Inferior parietal cortex (tissue), 1 donor: ENCODE measurements around the gene RIPOR1.
A peak's percentile ranks its signal among the peaks of the same experiment; 100 is the strongest.

Experiments used
- DNase-seq: peaks from one replicate; pipeline ENCODE4 v3.0.0-alpha.2; 2016; ENCODE audit errors: extremely low spot score

Gene RIPOR1

DNA sequence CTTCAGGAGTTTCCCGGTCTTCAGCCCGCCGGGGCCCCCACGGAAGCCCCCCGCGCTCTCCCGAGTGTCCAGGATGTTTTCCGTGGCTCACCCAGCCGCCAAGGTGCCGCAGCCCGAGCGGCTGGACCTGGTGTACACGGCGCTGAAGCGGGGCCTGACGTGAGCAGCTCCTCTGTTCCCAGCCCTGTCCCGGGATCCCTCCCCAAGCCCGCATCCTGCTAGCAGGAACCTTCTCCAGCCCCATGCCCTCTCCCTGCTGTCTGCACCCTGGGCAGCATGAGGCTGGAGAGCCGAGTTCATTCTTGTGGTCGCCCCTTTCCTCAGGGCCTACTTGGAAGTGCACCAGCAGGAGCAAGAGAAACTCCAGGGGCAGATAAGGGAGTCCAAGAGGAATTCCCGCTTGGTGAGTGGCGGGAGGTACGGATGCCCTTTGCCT is 10.1 kb downstream of the RIPOR1 start:
- no peak for DNase-seq

DNA sequence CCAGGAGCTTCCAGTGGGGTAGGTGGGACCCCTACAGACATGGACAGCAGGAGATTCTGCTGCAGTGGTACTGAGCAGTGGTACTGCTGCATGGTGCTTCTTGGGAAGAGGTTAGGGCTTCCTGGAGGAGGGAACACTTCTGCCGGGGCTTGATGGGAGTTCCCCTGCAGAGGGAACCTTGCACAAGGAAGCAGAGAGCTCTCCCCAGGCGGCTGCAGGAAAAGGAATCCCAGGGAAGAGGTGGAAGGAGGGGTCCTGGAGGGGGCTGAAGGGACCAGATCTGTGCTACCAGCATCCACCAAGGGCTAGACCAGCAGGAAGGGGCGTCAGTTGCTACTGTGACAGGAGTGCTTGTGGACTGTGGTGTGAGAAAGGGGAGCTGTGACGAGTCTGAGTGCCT is 10.6 kb downstream of the RIPOR1 start:
- DNase-seq = no peak

DNA sequence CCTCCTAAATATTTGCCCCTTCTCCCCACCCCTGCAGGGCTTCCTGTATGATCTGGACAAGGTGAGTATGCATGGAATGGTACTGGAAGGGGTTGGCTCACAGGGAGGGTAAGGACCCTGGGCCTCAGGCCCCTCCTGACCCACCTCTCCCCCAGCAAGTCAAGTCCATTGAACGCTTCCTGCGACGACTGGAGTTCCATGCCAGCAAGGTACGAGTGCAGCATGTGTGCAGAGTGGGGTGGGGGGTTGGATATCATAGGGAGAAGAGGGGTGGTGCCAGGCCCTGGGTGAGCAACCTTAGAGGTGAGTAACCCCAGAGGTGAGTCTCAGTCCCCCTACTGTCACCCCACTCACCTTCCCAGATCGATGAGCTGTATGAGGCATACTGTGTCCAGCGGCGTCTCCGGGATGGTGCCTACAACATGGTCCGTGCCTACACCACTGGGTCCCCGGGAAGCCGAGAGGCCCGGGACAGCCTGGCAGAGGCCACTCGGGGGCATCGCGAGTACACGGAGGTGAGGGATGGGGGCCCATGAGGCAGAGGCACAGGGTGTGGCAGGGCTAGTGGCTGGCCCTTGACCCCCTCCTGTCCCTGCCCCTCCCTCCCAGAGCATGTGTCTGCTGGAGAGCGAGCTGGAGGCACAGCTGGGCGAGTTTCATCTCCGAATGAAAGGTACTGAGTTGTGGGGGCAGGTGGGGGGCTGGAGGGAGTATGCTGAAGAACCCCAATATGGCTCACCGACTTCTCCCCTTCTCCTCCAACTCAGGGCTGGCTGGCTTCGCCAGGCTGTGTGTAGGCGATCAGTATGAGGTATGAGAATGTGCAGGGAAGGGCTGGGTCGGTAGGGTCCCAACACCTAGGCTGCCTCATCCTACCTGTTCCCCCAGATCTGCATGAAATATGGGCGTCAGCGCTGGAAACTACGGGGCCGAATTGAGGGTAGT is 11.3 kb downstream of the RIPOR1 start:
- no peak for DNase-seq

DNA sequence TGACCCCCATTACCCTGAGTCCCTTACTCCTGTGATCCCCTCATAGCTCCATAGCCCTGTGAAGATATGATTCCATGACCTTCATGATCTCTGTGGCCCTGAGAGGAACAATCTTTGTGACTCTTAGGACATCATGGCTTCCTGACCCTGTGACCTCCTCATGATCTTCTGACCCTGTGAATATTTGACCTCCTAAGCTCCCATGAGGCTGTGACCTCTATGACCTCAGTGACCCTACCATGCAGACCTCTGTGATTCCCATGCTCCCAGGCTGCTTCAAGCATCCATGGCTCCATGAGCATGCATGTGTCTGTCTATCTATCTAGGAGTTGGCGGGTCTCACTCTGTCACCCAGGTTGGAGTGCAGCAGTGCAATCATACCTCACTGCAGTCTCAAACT is 12.1 kb downstream of the RIPOR1 start:
- DNase-seq = no peak

DNA sequence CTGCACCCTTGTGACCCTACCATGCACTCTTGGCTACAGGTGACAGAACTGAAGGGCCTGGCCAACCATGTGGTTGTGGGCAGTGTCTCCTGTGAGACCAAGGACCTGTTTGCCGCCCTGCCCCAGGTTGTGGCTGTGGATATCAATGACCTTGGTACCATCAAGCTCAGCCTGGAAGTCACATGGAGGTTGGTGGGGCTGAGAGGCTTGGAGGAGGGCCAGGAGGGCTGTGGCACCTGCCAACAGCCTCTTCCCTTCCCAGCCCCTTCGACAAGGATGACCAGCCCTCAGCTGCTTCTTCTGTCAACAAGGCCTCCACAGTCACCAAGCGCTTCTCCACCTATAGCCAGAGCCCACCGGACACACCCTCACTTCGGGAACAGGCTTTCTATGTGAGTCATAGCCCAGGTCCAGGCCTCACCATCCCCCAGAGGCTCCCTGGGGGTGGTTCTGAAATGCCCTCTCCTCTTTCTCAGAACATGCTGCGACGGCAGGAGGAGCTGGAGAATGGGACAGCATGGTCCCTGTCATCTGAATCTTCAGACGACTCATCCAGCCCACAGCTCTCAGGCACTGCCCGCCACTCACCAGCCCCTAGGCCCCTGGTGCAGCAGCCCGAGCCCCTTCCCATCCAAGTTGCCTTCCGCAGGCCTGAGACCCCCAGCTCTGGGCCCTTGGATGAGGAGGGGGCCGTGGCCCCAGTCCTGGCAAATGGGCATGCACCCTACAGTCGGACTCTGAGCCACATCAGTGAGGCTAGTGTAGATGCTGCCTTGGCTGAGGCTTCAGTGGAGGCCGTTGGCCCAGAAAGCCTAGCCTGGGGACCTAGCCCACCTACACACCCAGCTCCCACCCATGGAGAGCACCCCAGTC is 13.0 kb downstream of the RIPOR1 start:
- DNase-seq = no peak

DNA sequence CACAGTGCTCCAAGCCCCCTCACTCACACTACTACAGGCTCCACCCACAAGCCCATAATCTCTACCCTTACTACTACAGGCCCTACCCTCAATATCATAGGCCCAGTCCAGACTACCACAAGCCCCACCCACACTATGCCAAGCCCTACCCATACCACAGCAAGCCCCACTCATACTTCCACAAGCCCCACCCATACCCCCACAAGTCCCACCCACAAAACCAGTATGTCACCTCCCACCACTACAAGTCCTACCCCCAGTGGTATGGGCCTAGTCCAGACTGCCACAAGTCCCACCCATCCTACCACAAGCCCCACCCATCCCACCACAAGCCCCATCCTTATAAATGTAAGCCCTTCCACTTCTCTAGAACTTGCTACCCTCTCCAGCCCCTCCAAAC is 13.8 kb downstream of the RIPOR1 start:
- no peak for DNase-seq

DNA sequence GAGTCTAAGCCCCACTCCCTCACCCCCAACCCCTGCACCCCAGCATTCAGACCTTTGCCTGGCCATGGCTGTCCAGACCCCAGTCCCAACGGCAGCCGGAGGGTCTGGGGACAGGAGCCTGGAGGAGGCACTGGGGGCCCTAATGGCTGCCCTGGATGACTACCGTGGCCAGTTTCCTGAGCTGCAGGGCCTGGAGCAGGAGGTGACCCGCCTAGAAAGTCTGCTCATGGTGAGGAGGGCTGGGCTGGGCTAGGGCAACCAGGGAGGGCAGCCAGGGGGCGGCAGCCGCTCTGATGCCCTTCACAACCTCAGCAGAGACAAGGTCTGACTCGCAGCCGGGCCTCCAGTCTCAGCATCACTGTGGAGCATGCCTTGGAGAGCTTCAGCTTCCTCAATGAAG is 14.4 kb downstream of the RIPOR1 start:
- DNase-seq = no peak

DNA sequence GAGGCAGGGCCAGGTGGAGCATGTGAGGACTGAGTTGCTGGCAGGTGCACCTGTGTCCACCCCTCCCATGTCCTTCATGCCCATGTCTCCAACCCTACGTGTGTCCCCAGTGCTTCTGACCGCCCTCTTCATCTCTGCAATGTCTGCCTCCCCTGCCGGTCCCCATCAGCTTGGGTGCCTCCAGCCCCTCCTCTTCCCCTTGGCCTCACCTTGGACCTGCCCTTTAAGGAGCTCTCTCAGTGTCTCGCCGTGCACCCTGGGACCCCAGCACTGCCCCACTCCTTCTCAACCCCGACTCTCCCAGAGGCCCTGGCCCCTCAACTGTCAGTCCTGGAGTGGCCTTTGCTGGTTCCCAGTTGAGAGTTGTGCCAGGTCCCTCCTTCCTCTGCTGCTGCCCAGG is 15.0 kb downstream of the RIPOR1 start:
- DNase-seq = no peak

DNA sequence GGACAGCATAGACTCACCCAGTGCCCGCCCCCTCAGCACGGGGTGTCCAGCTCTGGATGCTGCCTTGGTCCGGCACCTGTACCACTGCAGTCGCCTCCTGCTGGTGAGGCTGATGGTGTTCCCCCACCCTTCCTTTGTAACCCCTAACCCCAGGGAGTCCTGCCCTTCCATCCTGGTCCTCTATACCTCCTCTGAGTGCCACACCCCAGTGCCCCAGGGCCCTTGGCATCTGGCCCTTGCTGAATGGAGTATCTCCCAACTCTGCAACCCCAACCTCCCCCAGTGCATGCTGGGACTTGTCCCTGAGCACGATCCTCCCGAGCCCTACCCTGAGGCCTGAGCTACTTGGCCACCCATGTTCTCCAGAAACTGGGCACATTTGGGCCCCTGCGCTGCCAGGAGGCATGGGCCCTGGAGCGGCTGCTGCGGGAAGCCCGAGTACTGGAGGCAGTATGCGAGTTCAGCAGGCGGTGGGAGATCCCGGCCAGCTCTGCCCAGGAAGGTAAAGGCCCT is 15.8 kb downstream of the RIPOR1 start:
- DNase-seq = no peak

DNA sequence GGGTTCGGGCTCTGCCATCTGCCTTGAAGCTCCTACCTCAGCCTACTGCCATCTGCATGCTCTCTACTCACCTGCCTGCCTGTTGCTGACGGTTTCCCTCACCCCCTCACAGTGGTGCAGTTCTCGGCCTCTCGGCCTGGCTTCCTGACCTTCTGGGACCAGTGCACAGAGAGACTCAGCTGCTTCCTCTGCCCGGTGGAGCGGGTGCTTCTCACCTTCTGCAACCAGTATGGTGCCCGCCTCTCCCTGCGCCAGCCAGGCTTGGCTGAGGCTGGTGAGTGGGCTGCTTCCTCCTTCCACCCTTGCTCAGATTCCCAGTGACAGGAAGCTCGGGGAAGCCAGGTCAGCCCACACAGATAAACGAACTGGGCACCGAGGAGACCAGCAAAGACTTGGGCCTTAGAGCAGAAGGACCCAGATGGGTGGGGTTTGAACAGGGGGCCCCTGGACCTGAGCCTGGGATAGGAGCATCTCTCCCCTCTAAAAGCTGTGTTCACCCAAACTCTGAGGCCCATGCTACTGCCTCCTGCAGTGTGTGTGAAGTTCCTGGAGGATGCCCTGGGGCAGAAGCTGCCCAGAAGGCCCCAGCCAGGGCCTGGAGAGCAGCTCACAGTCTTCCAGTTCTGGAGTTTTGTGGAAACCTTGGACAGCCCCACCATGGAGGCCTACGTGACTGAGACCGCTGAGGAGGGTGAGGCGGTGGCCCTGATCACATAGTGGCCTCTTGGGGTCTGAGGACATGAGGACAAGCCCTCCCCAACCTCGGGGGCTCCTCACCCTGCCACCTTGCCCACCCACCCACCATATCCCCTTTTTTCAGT is 16.4 kb downstream of the RIPOR1 start:
- no peak for DNase-seq

DNA sequence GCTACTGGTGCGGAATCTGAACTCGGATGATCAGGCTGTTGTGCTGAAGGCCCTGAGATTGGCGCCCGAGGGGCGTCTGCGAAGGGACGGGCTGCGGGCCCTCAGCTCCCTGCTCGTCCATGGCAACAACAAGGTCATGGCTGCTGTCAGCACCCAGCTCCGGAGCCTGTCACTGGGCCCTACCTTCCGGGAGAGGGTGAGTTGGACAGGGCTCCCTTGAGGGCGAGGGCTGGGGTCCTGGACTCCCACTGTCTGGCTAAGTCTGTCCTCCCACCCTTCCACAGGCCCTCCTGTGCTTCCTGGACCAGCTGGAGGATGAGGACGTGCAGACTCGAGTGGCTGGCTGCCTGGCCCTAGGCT is 17.0 kb downstream of the RIPOR1 start:
- DNase-seq = no peak

DNA sequence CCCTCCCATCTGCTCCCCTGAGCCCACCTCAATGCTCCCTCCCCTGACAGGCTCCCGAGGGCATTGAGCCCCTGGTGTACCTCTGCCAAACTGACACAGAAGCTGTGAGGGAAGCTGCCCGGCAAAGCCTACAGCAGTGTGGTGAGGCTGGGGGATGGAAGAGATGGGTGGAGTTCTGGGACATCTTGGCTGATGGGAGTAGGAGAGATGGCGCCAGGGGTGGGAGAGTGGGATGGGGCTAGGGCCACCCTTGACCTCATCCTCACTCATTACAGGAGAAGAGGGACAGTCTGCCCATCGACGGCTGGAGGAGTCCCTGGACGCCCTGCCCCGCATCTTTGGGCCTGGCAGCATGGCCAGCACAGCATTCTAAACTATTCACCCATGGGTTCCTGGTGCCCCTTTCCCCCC is 17.5 kb downstream of the RIPOR1 start:
- no peak for DNase-seq

DNA sequence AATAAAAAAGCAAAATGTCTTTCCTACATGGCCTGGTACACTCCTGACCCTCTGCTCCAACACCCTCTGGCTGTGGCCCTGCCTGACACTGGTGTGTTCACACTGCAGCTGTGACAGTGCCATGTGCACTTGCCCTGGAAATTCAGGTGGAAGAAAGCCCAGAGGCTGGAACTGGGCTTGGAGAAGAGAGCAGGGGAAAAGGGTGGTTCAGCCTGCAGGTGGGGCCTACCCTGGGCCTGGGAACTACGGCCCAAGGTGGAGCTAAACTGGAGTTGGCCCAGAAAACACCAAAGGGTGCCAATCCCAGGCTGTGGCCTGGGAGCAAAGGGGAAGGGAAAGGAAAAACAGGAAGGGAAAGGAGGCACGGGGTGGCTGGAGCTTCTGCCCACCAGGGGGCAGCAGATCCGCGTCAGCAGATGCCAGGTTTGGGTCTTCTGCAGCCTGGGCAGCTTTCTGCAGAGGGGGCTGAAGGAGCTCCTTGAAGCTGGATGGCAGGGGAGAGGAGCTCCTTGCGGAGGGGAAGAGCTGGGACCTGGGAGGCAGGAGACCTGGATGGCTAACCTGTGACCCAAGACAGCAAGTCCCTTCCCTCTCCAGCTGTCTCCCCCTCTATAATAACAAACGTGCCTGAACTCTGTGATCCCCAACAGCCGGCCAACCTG is 18.3 kb downstream of the RIPOR1 start:
- peak; percentile 75 for DNase-seq

DNA sequence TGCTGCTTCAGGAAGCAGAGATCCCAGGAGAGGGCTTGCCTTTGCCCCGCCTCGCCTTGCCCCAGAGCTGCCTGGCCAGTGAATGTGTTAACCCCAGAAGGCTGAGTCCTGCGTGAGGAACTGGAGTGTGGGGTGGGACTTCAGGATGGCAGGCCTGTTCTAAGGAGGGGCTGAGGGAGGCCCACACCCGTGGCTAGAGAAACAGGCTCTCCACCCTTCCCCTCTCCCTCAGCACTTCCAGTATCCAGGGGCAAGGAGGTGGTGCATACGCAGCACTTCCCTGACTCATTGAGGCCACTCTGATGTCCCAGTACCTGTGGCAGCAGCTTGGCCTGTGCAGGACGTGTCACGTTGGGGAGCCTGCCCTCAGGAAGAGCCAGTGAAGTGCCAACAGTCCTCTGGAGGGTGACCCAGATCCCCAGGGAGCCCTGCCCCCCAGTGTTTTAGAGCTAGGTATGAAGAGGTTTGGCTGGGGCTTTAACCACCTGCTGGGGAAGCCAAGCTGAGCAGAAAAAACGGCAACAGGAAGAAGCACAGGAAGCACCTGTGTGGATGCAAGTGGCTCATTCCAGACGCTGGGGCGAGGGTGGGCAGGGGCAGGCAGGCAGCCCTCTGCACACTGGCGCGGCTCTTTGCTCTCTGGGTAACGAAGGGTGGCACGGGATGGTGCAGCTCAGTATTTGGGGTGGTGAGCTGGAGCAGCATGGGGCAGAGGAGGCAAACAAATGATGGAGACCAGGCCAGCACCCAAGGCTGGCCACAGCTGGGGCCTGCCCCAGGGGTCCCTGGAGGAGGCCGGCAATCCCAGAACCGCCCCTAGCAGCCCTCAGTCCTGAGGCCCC is 19.0 kb downstream of the RIPOR1 start:
- DNase-seq = no peak

DNA sequence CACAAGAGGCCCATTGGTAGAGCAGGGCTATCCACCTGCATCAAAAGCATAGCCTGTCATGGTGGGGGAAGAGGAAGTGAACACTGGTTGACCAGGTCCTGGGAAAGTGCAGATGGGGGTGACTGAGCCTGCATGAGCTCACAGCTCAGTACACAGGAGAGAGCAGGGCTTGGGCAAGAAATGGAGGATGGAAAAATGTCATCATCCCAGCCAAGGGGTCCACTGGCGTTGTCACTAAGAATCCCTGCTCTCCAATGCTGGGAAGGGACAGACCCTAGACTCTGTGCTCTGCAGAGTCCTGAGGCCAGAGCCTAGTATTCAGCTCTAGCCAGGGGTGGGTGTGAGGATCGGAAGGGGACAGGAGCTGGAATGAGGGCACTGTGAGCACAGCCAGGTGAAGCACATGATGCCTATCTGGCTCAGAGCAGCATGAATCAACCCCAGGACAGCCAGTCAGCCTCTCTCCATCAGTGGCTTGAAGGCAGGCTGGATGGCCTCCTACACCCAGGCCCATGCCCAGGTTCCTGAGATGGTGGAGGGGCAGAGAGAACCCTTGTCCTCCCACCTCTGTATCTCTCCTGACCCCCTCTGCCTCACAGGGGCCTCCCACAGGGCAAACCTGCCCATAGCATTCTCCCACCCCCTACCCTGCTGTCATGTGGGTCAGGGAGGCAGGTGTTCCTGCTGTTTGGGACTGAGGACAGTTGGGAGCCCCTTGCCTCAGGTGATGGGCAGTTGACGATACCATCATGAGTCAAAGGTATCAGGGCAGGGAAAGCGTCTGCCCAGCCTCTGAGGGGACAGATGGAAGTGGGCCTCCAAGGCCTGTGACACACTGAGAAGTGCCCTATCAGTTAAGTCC is 19.9 kb downstream of the RIPOR1 start:
- DNase-seq = no peak

DNA sequence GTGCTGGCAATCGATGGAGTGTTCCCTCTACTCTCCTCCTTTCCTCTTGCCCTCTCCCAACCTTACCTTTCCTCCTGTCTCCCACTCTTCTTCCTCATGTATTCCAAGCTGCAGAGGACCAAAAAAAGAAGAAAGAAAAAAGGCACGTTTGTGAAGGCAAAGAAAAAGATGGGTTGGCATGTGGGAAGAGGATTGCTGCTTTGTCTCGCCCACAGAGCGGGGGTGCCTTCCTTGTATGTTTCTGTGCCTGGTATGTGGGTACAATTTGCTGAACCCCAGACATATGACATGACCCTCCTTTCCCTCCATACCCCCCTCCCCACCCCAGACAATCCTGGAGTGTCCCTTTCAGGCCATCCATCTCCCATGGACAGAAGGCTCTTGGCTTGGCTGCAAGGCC is 20.6 kb downstream of the RIPOR1 start:
- no peak for DNase-seq

DNA sequence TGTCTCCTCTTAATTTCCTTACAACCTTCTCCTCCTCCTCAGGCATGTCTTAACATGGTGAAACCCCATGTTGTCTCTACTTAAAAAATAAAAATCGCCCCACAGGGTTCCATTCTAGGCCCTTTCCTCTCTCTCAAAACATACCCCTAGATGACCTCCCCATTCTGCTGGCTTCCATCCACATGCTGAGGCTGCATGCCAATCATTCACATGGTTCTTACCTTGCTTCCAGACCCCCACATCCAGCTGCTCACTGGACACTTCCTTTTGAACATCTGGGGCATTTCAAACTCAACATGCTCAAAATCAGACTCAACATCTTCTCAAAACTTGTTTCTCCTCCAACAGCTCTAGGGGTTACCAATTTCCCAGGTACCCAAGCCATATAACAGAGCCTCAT is 21.3 kb downstream of the RIPOR1 start:
- no peak for DNase-seq

DNA sequence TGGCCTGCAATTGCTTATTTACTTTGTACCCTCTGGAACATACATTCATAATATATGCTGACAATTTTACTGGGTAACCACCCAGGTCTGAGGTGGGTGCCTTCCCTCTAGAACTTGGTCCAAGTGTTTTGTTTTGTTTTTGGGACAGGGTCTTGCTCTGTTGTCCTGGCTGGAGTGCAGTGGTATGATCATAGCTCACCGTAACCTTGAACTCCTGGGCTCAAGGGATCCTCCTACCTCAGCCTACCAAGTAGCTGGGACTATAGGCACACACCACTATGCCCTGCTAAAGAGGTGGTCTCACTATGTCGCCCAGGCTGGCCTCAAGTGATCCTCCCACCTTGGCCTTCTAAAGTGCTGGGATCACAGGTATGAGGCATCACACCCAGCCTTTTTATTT is 22.5 kb downstream of the RIPOR1 start:
- no peak for DNase-seq

DNA sequence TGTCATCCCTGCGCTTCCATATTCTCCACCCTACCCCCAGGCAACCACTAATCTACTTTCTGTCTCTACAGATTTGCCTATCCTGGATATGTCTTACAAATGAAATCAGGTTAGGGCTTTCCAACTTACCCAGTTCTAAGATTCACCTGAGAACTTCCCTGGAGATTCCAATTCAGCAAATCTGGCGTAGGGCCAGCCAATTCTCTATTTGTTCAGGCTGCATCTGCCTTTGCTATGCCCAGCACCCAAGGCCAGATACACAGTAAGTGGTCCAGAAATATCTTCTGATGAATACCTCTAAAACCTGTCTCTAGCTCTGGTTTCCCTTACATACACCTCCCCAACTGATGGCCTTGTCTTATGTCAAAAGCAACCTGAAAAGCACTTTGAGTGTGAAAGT is 23.3 kb downstream of the RIPOR1 start:
- no peak for DNase-seq
